SK-N-SH (cell line): ENCODE results near the gene MDH2. TPM values are rescaled to one million over a fixed set of nuclear protein-coding genes. Genes with fewer than 3 reads are reported as not detected.
A peak's percentile ranks its signal among the peaks of the same experiment; 100 is the strongest.

ENCODE experiments used
- CTCF ChIA-PET: fragments of 300-600, 350-600 bp; formaldehyde crosslinking; extraction: SDS; loops from one replicate; lab custom pipeline; 2021; lab: Yijun Ruan, JAX
- POLR2A ChIA-PET: fragments of 350-600 bp; sonication (Branson Sonifier 250); formaldehyde crosslinking; extraction: SDS; loops from one replicate; lab custom pipeline; 2020; ENCODE audit warnings: antibody characterized with exemption, inconsistent platforms; lab: Yijun Ruan, JAX
- DNase-seq: peaks from one replicate; pipeline ENCODE4 v3.0.0; 2012
- H2AFZ ChIP-seq: fragments of 200-600 bp; sonication (generic); 2 replicates; pipeline ENCODE4 v1.8.1; 2016; ENCODE audit warnings: antibody characterized with exemption, mild to moderate bottlenecking, low read depth
- H3F3A ChIP-seq: fragments of 200-600 bp; sonication (generic); replicated peaks from 2 replicates; pipeline ENCODE3; 2016; ENCODE audit warnings: antibody characterized with exemption, mild to moderate bottlenecking; ENCODE audit not compliant: insufficient read depth
- H3K27ac ChIP-seq, 2 experiments: fragments of 200-500 bp in 1 of 2; fragments of 200-600 bp in 1 of 2; sonication (Bioruptor generic) in 1 of 2; sonication (generic), shearing (Covaris generic) in 1 of 2; 2 replicates each; pipeline versions ENCODE4 v1.5.1 to v1.6.1; 2014 to 2016; ENCODE audit warnings: low read depth in 2 of 2, inconsistent platforms in 1 of 2, low read length in 1 of 2, mild to moderate bottlenecking in 1 of 2, mixed read lengths in 1 of 2
- H3K27me3 ChIP-seq: fragments of 200-600 bp; sonication (generic), shearing (Covaris generic); 2 replicates; pipeline ENCODE4 v1.6.1; 2016; ENCODE audit warnings: mixed run types; ENCODE audit not compliant: insufficient read depth
- H3K36me3 ChIP-seq, 2 experiments: fragments of 200-500 bp in 1 of 2; fragments of 200-600 bp in 1 of 2; sonication (Bioruptor generic) in 1 of 2; sonication (generic) in 1 of 2; replicated peaks in 1 of 2; 2 replicates each; pipeline versions ENCODE3 to v1.5.1; 2014 to 2016; ENCODE audit warnings: low read length in 1 of 2, mild to moderate bottlenecking in 1 of 2; ENCODE audit not compliant: insufficient read depth in 2 of 2, control insufficient read depth in 1 of 2
- H3K4me1 ChIP-seq, 2 experiments: fragments of 200-500 bp in 1 of 2; fragments of 200-600 bp in 1 of 2; sonication (Bioruptor generic) in 1 of 2; sonication (generic), shearing (Covaris generic) in 1 of 2; 2 replicates each; pipeline versions ENCODE4 v1.5.1 to v1.6.1; 2014 to 2016; ENCODE audit warnings: low read depth in 1 of 2, low read length in 1 of 2, mixed run types in 1 of 2; ENCODE audit not compliant: insufficient read depth in 2 of 2, control insufficient read depth in 1 of 2
- H3K4me2 ChIP-seq: fragments of 200-600 bp; sonication (generic), shearing (Covaris generic); 2 replicates; pipeline ENCODE4 v1.6.1; 2017; ENCODE audit warnings: mixed run types
- H3K4me3 ChIP-seq, 2 experiments: fragments of 200-500 bp in 1 of 2; fragments of 200-600 bp in 1 of 2; sonication (Bioruptor generic) in 1 of 2; sonication (generic), shearing (Covaris generic) in 1 of 2; 2 replicates each; pipeline versions ENCODE4 v1.5.1 to v1.8.1; 2014 to 2016; ENCODE audit warnings: low read depth in 2 of 2, inconsistent platforms in 1 of 2, low read length in 1 of 2, mild to moderate bottlenecking in 1 of 2, mixed read lengths in 1 of 2, moderate library complexity in 1 of 2
- H3K79me2 ChIP-seq: fragments of 200-600 bp; sonication (generic); 2 replicates; pipeline ENCODE4 v1.8.1; 2017; ENCODE audit warnings: mild to moderate bottlenecking; ENCODE audit not compliant: insufficient read depth
- H3K9ac ChIP-seq: fragments of 200-600 bp; sonication (generic); 2 replicates; pipeline ENCODE4 v1.6.1; 2017; ENCODE audit warnings: mixed run types
- H3K9me2 ChIP-seq: fragments of 200-600 bp; sonication (generic); 2 replicates; pipeline ENCODE4 v1.6.1; 2017; ENCODE audit warnings: mixed run types
- H3K9me3 ChIP-seq: fragments of 200-600 bp; sonication (generic); 2 replicates; pipeline ENCODE4 v1.6.1; 2017; ENCODE audit warnings: mixed run types, mild to moderate bottlenecking, moderate library complexity
- H4K20me1 ChIP-seq: fragments of 200-600 bp; sonication (generic); 2 replicates; pipeline ENCODE4 v1.6.1; 2017; ENCODE audit warnings: mild to moderate bottlenecking, mixed run types; ENCODE audit not compliant: insufficient read depth
- FOSL2 ChIP-seq: IDR thresholded peaks from 2 replicates; pipeline ENCODE4 v1.4.0; 2012; ENCODE audit warnings: low read depth, mild to moderate bottlenecking, moderate library complexity, borderline replicate concordance
- MEF2A ChIP-seq: IDR thresholded peaks from 2 replicates; pipeline ENCODE4 v1.4.0; 2012; ENCODE audit warnings: low read depth, borderline replicate concordance
- NFIC ChIP-seq: IDR thresholded peaks from 2 replicates; pipeline ENCODE4 v1.4.0; 2012; ENCODE audit warnings: borderline replicate concordance
- RAD21 ChIP-seq: IDR thresholded peaks from 2 replicates; pipeline ENCODE4 v1.6.1; 2012; ENCODE audit warnings: mild to moderate bottlenecking, low read length
- RCOR1 ChIP-seq: fragments of 150-350 bp; IDR thresholded peaks from 2 replicates; pipeline ENCODE4 v1.6.1; 2017; ENCODE audit warnings: antibody characterized with exemption, low read length
- SIN3A ChIP-seq: IDR thresholded peaks from 2 replicates; pipeline ENCODE4 v1.6.1; 2012; ENCODE audit warnings: low read depth, mild to moderate bottlenecking, low read length, moderate library complexity, borderline replicate concordance
- TCF12 ChIP-seq: IDR thresholded peaks from 2 replicates; pipeline ENCODE4 v1.4.0; 2012
- WGBS: methylation state at CpG from one replicate; pipeline ENCODE4 v1.1.6; 2017; ENCODE audit warnings: low lambda C conversion rate; 5-methylcytosine and 5-hydroxymethylcytosine counted together
- polyA plus RNA-seq, 3 experiments: library from polyadenylated mRNA; depleted of rRNA; stranded (reverse); fragments of >200 nt; gene quantifications; 2 replicates each; pipeline ENCODE4 v1.2.3, GENCODE V29; 2012
- TF ChIP-seq, protein P1 (sequence below): IDR thresholded peaks from 2 replicates; pipeline ENCODE4; 2012
- TF ChIP-seq, protein P2 (sequence below): IDR thresholded peaks from 2 replicates; pipeline ENCODE4 v1.4.0; 2012; ENCODE audit warnings: low read depth
- TF ChIP-seq, protein P3 (sequence below): IDR thresholded peaks from 2 replicates; pipeline ENCODE4 v1.4.0; 2012; ENCODE audit warnings: low read depth, borderline replicate concordance
- TF ChIP-seq, protein P4 (sequence below): fragments of 200-600 bp; sonication (generic); IDR thresholded peaks from 2 replicates; pipeline ENCODE4 v1.6.1; 2017; ENCODE audit warnings: antibody characterized with exemption, mild to moderate bottlenecking, moderate library complexity

MDH2 gene
- polyA plus RNA-seq, 1 of the 3 experiments (the other 2 are of a cell fraction): 301 TPM

DNA sequence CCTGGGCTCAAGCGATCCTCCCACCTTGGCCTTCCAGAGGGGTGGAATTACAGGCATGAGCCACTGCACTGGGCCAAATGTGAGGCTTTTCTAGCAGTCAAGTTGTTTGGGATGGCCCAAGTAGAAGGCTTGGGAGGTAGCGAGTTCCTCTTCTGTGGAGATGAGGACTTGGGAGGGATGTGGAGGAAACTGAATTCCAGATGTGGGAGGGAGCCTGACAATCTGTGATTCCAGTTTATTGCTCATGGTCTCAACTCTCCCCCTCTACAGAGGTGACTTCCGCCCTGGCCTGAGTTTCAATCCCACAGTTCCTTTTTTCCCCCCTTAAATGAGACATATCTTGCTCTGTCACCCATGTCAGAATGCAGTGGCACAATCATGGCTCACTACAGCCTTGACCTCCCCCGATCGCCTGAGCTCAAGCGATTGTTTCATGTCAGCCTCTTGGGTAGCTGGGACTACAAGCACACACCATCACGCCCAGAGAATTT lies 3.5 kb upstream of the MDH2 start (continued):
- TF ChIP-seq, protein P1, sequence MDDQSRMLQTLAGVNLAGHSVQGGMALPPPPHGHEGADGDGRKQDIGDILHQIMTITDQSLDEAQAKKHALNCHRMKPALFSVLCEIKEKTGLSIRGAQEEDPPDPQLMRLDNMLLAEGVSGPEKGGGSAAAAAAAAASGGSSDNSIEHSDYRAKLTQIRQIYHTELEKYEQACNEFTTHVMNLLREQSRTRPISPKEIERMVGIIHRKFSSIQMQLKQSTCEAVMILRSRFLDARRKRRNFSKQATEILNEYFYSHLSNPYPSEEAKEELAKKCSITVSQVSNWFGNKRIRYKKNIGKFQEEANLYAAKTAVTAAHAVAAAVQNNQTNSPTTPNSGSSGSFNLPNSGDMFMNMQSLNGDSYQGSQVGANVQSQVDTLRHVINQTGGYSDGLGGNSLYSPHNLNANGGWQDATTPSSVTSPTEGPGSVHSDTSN: no peak
- TF ChIP-seq, all 33 proteins: peak for 0

DNA sequence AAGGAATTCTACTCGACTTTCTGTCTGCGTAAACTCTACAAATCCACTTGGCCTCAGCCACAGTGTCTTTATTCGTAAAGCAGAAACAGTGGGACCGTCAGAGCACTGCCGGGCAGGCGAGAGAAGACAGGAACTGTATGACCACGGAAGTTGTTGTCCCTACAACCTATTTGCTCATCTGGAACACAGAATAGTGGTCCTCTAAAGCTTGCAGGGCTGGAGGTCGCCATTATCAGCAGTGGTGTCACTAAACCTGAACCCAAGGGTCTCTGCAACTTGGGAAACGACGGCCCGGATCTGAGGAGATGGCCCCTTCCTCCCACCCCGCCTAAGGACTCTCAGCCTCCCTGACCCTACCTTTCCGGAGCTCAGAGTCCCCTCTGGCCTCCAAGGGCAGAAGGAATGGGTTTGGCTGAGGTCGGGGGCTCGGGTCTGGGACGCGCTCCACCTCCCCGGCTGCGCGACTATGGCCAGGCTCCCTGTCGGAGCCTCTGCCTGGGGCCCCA lies 548 bp upstream of the MDH2 start:
- Histone ChIP-seq H3F3A (peaks cover 6% of the 10 kb centered on the region), H3K4me2 (peak overlapping the region; percentile 97), H3K9me3 (no peaks in the 10 kb centered on the region), H3K36me3 (peaks cover 4 to 6% of the 10 kb centered on the region in 2 experiments), H3K79me2 (peaks cover 89% of the 10 kb centered on the region), H4K20me1 (peaks cover 14% of the 10 kb centered on the region), H3K27me3 (no peaks in the 10 kb centered on the region), H3K4me3 (peak overlapping the region; percentile 73 to 97), H3K9ac (peak overlapping the region; percentile 97), H3K27ac (peak overlapping the region; percentile 81 to 86), H3K9me2 (no peaks in the 10 kb centered on the region)
- 2% methylated on average over 15 of the region's 21 CpGs for WGBS
- ChIA-PET POLR2A (interaction anchor here (0.6 to 1.6 kb wide), 20 partner anchors 9 to 1964 kb away, joined by 3 to 10 read pairs (median 4); partner anchors contain the start of genes POR, RHBDD2 and TMEM120A), CTCF (interaction anchor here (0.6 to 2.0 kb wide), 12 partner anchors 9 to 271 kb away, joined by 3 to 10 read pairs (median 3); no protein-coding TSS in a partner anchor)
- DNase-seq: no peak
- no peak for TF ChIP-seq MEF2A
- no peak for TF ChIP-seq TCF12
- TF ChIP-seq, protein P2, sequence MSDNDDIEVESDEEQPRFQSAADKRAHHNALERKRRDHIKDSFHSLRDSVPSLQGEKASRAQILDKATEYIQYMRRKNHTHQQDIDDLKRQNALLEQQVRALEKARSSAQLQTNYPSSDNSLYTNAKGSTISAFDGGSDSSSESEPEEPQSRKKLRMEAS: no peak
- TF ChIP-seq NFIC: no peak
- TF ChIP-seq FOSL2: no peak
- TF ChIP-seq RAD21: no peak
- no peak for TF ChIP-seq SIN3A
- TF ChIP-seq, protein P3, sequence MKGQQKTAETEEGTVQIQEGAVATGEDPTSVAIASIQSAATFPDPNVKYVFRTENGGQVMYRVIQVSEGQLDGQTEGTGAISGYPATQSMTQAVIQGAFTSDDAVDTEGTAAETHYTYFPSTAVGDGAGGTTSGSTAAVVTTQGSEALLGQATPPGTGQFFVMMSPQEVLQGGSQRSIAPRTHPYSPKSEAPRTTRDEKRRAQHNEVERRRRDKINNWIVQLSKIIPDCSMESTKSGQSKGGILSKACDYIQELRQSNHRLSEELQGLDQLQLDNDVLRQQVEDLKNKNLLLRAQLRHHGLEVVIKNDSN: no peak
- TF ChIP-seq, all 33 proteins: peak for 0
- Histone ChIP-seq H2AFZ (peak overlapping the region; percentile 92), H3K4me1 (peaks cover 0 to 9% of the 10 kb centered on the region in 2 experiments; a peak in 2 of 4 replicates)

DNA sequence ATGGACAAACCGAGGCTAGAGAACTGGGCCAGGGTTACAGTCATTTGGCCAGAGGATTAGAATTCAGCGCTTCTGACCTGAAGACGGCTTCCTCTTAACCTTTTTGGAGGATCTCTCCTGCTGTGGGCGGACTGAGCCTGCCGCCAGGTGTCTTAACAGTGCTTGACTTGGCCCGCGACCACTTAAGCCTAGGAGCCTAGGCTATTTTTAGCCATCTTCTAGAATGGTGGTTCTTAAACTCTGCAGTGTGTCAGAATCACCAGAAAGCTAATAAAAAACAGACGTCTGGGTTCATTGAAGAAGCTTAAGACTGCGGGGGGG lies 722 bp downstream of the MDH2 start:
- Histone ChIP-seq H3K9ac (peak overlapping the region; percentile 97), H3K4me1 (peaks cover 3 to 9% of the 10 kb centered on the region in 2 experiments; a peak in 2 of 4 replicates), H3K27me3 (no peaks in the 10 kb centered on the region), H2AFZ (peak overlapping the region; percentile 64; the same call in 1 of the 2 replicates), H4K20me1 (peaks cover 27% of the 10 kb centered on the region), H3F3A (peaks cover 9% of the 10 kb centered on the region), H3K79me2 (peaks cover 98% of the 10 kb centered on the region), H3K4me2 (peak overlapping the region; percentile 97), H3K4me3 (peak overlapping the region; percentile 73 to 97), H3K9me2 (no peaks in the 10 kb centered on the region), H3K27ac (peak overlapping the region; percentile 73 to 86), H3K9me3 (no peaks in the 10 kb centered on the region), H3K36me3 (peaks cover 6 to 12% of the 10 kb centered on the region in 2 experiments)
- TF ChIP-seq RCOR1 (no peak), TCF12 (peak; percentile 54; the same call in 1 of the 2 replicates)
- TF ChIP-seq, protein P4, sequence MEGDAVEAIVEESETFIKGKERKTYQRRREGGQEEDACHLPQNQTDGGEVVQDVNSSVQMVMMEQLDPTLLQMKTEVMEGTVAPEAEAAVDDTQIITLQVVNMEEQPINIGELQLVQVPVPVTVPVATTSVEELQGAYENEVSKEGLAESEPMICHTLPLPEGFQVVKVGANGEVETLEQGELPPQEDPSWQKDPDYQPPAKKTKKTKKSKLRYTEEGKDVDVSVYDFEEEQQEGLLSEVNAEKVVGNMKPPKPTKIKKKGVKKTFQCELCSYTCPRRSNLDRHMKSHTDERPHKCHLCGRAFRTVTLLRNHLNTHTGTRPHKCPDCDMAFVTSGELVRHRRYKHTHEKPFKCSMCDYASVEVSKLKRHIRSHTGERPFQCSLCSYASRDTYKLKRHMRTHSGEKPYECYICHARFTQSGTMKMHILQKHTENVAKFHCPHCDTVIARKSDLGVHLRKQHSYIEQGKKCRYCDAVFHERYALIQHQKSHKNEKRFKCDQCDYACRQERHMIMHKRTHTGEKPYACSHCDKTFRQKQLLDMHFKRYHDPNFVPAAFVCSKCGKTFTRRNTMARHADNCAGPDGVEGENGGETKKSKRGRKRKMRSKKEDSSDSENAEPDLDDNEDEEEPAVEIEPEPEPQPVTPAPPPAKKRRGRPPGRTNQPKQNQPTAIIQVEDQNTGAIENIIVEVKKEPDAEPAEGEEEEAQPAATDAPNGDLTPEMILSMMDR: peak; percentile 37
- under 1% methylated on average over 9 of the region's 9 CpGs for WGBS
- POLR2A ChIA-PET: interaction anchor here (1.2 to 1.6 kb wide), 6 partner anchors 11 to 170 kb away, joined by 3 to 8 read pairs (median 6); partner anchors contain the start of genes RHBDD2 and TMEM120A
- CTCF ChIA-PET: interaction anchor here (1.0 to 1.6 kb wide), 4 partner anchors 11 to 266 kb away, joined by 3 to 4 read pairs (median 4); no protein-coding TSS in a partner anchor
- peak; percentile 57 for DNase-seq
